ENCODE results near the gene HSD17B1.

- TF ChIP-seq CTCF (IDR thresholded peaks at IDR 0.05; ENCODE audit: low read depth, low read length, poor library complexity, severe bottlenecking) (no peak), EZH2phosphoT487 (IDR thresholded peaks at IDR 0.05; ENCODE audit: borderline replicate concordance, low read length) (no peak)
These were observed 10.8 kb downstream of the HSD17B1 start for GRCh38 chr17:42563543-42563942.

Measured in DOHH2 (cell line).